K562 (cell line): ENCODE results near the gene C17orf50. TPM values are rescaled to one million over a fixed set of nuclear protein-coding genes. Genes with fewer than 3 reads are reported as not detected.

Experiments used
- ATAC-seq: fragments of 200-7000 bp; cut with Tn5 transposase; 3 replicates; pipeline ENCODE4 v1.9.1; 2020; ENCODE audit warnings: moderate library complexity
- BruUV-seq: library from RNA; stranded (reverse); fragments of 400-500 nt; replicated peaks from 2 replicates; lab custom pipeline; 2021; lab: Mats Ljungman, UMichigan
- CTCF ChIA-PET: fragments of 300-600 bp; formaldehyde crosslinking; extraction: SDS; loops from one replicate; lab custom pipeline; 2021; ENCODE audit warnings: low intra/inter-chr PET ratio; lab: Yijun Ruan, JAX
- POLR2A ChIA-PET: fragments of 300-600, 350-650 bp; sonication (Branson Sonifier 250); formaldehyde crosslinking; extraction: SDS; loops from one replicate; lab custom pipeline; 2021; ENCODE audit warnings: antibody characterized with exemption, inconsistent platforms; lab: Yijun Ruan, JAX
- DNase-seq, 4 experiments: peaks; one replicate each; pipeline versions ENCODE4 v3.0.0 to v3.0.0-alpha.2; 2011 to 2018; ENCODE audit warnings: low spot score in 3 of 4, mixed read lengths in 3 of 4; ENCODE audit errors: extremely low read depth in 1 of 4
- FAIRE-seq: peaks from 2 replicates; lab custom pipeline; 2011; peaks lifted over from hg19 to GRCh38; lab: Jason Lieb, UNC
- H2AFZ ChIP-seq: 2 replicates; pipeline ENCODE4 v1.6.0; 2011; ENCODE audit warnings: low read depth, low read length, control low read depth, inconsistent platforms
- H3K27ac ChIP-seq: fragments of 200-600 bp; 3 replicates; pipeline ENCODE4 v1.8.0; 2011; ENCODE audit warnings: low read depth, mild to moderate bottlenecking, control low read depth, inconsistent platforms, low read length, moderate library complexity, mixed read lengths; ENCODE audit errors: extremely low read depth
- H3K27me3 ChIP-seq, 2 experiments: fragments of 300-600 bp in 1 of 2; 2 replicates in 1 of 2; 3 replicates in 1 of 2; pipeline versions ENCODE4 v1.6.0 to v1.8.0; 2011; ENCODE audit warnings: inconsistent platforms in 2 of 2, low read length in 2 of 2, mild to moderate bottlenecking in 1 of 2, mixed read lengths in 1 of 2, moderate library complexity in 1 of 2; ENCODE audit not compliant: control insufficient read depth in 2 of 2, insufficient read depth in 2 of 2
- H3K36me3 ChIP-seq: fragments of 300-600 bp; 3 replicates; pipeline ENCODE4 v1.8.0; 2011; ENCODE audit warnings: mild to moderate bottlenecking, low read length, inconsistent platforms; ENCODE audit not compliant: control insufficient read depth, insufficient read depth
- H3K4me1 ChIP-seq, 2 experiments: fragments of 200-600 bp in 1 of 2; replicated peaks in 1 of 2; 2 replicates in 1 of 2; 3 replicates in 1 of 2; pipeline versions ENCODE4 v1.5.1 to v1.8.0; 2011; ENCODE audit warnings: inconsistent platforms in 2 of 2, low read length in 2 of 2, mild to moderate bottlenecking in 1 of 2, mixed read lengths in 1 of 2, moderate library complexity in 1 of 2; ENCODE audit not compliant: control insufficient read depth in 2 of 2, insufficient read depth in 2 of 2
- H3K4me2 ChIP-seq: 2 replicates; pipeline ENCODE4 v1.6.1; 2011; ENCODE audit warnings: low read length, control low read depth, inconsistent platforms, mixed read lengths; ENCODE audit not compliant: insufficient read depth
- H3K4me3 ChIP-seq: fragments of 200-600 bp; sonication (generic), shearing (Covaris generic); 2 replicates; pipeline ENCODE4 v1.5.1; 2016; ENCODE audit warnings: control low read depth, inconsistent platforms
- H3K79me2 ChIP-seq: fragments of 200-600 bp; 3 replicates; pipeline ENCODE4 v1.8.0; 2011; ENCODE audit warnings: low read length, inconsistent platforms; ENCODE audit not compliant: control insufficient read depth, insufficient read depth
- H3K9ac ChIP-seq, 2 experiments: 2 replicates each; pipeline versions ENCODE4 v1.6.0 to v1.6.1; 2011; ENCODE audit warnings: low read depth in 2 of 2, low read length in 2 of 2, control low read depth in 1 of 2, inconsistent platforms in 1 of 2, mild to moderate bottlenecking in 1 of 2, mixed read lengths in 1 of 2; ENCODE audit not compliant: insufficient read depth in 1 of 2
- H3K9me1 ChIP-seq: one replicate; pipeline ENCODE4 v1.6.0; 2011; ENCODE audit warnings: inconsistent platforms, mild to moderate bottlenecking, low read length, moderate library complexity; ENCODE audit not compliant: control insufficient read depth, insufficient read depth
- H3K9me3 ChIP-seq: replicated peaks from 2 replicates; pipeline ENCODE4 v1.5.1; 2011; ENCODE audit warnings: low read depth, low read length, inconsistent platforms; ENCODE audit not compliant: control insufficient read depth, insufficient read depth
- H4K20me1 ChIP-seq: replicated peaks from 2 replicates; pipeline ENCODE4 v1.6.1; 2011; ENCODE audit warnings: low read length, inconsistent platforms, mixed read lengths; ENCODE audit not compliant: control insufficient read depth, insufficient read depth
- WGBS: fragments of 100-300 bp; shearing (Covaris generic); methylation state at CpG from one replicate; pipeline ENCODE4 v1.1.6; 2016; ENCODE audit warnings: low coverage, mixed read lengths; ENCODE audit not compliant: insufficient coverage; ENCODE audit errors: missing lambda C conversion rate; 5-methylcytosine and 5-hydroxymethylcytosine counted together
- in situ Hi-C: fragments of 300-500 bp; cut with MboI; formaldehyde crosslinking; loops from 4 replicates; pipeline ENCODE4 v1.15.0; 2018; ENCODE audit warnings: inconsistent platforms, mixed read lengths
- intact Hi-C: fragments of 100-400 bp; cut with micrococcal nuclease; formaldehyde crosslinking; loops from 2 replicates; pipeline ENCODE4 v1.14.2; 2022
- polyA plus RNA-seq, 8 experiments: library from polyadenylated mRNA; depleted of rRNA in 4 of 8; stranded (reverse) in 5 of 8; unstranded in 3 of 8; fragments of >200 nt; fragmentation: Nextera tagmentation in 2 of 8; fragmentation: Illumina TruSeq in 1 of 8; extraction: Ambion mirVana in 2 of 8; extraction: Trizol in 1 of 8; gene quantifications; 2 replicates each; pipeline versions ENCODE4 v1.2.1 to v1.2.3, GENCODE V29; 2011 to 2014; ENCODE audit warnings: inconsistent platforms in 1 of 8, missing spikeins in 1 of 8
- total RNA-seq, 7 experiments: library from RNA; depleted of rRNA in 6 of 7; stranded (reverse); fragments of >200 nt in 6 of 7; fragmentation: Illumina TruSeq in 2 of 7; extraction: Trizol in 2 of 7; gene quantifications; 2 replicates each; pipeline versions ENCODE4 v1.2.1 to v1.2.3, GENCODE V29; 2011 to 2021; ENCODE audit warnings: low replicate concordance in 1 of 7
- TF ChIP-seq, protein P1 (sequence below): sonication (generic); formaldehyde crosslinking; IDR thresholded peaks from 2 replicates; pipeline ENCODE4 v1.8.0; 2023; ENCODE audit warnings: missing genetic modification reagents, mild to moderate bottlenecking, borderline replicate concordance

The C17orf50 gene
- total and polyA plus RNA-seq, 9 of the 15 experiments (the other 6 are each of a cell fraction or from before 2014, with no cell fraction given) = not detected

DNA sequence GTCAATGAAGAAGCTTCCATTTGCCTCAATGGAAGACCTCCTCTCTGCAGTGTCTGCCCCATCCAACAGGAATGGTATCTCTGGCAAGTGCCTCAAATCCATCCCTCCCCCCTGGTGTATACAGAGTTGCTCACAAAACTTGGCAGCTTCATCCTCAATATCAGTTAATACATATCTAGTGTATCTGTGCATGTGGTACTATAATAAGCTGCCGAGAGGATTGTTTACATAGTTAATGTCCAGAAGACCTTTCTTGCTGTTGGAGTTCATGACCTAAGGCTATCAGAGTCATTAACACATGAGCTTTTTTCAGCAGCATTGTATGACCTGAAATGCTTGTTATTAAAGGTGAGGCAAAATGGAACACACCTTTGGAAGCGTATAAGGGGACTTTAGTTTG, 43.2 kb upstream of the C17orf50 start:
- WGBS = 67% methylated on average over 2 of the region's 2 CpGs
- Histone ChIP-seq H3K27me3 (no peaks in the 10 kb centered on the region), H4K20me1 (no peaks in the 10 kb centered on the region), H3K4me1 (no peaks in the 10 kb centered on the region), H3K9me1 (no peaks in the 10 kb centered on the region), H3K9ac (no peak overlapping the region), H3K4me3 (no peak overlapping the region), H2AFZ (no peak overlapping the region), H3K36me3 (peaks cover 94% of the 10 kb centered on the region), H3K4me2 (no peak overlapping the region), H3K27ac (no peak overlapping the region), H3K79me2 (no peaks in the 10 kb centered on the region), H3K9me3 (no peaks in the 10 kb centered on the region)
- BruUV-seq = no TSS peak
- DNase-seq (no peak), ATAC-seq (no peak), FAIRE-seq (no peak)
- in situ Hi-C loops = no loop called here
- ChIA-PET POLR2A (interaction anchor here (1.0 to 1.2 kb wide), 3 partner anchors 11 to 93 kb away, joined by 3 to 4 read pairs (median 3); no protein-coding TSS in a partner anchor), CTCF (no interaction called here)
- intact Hi-C loops = no loop called here
- TF ChIP-seq, protein P1, sequence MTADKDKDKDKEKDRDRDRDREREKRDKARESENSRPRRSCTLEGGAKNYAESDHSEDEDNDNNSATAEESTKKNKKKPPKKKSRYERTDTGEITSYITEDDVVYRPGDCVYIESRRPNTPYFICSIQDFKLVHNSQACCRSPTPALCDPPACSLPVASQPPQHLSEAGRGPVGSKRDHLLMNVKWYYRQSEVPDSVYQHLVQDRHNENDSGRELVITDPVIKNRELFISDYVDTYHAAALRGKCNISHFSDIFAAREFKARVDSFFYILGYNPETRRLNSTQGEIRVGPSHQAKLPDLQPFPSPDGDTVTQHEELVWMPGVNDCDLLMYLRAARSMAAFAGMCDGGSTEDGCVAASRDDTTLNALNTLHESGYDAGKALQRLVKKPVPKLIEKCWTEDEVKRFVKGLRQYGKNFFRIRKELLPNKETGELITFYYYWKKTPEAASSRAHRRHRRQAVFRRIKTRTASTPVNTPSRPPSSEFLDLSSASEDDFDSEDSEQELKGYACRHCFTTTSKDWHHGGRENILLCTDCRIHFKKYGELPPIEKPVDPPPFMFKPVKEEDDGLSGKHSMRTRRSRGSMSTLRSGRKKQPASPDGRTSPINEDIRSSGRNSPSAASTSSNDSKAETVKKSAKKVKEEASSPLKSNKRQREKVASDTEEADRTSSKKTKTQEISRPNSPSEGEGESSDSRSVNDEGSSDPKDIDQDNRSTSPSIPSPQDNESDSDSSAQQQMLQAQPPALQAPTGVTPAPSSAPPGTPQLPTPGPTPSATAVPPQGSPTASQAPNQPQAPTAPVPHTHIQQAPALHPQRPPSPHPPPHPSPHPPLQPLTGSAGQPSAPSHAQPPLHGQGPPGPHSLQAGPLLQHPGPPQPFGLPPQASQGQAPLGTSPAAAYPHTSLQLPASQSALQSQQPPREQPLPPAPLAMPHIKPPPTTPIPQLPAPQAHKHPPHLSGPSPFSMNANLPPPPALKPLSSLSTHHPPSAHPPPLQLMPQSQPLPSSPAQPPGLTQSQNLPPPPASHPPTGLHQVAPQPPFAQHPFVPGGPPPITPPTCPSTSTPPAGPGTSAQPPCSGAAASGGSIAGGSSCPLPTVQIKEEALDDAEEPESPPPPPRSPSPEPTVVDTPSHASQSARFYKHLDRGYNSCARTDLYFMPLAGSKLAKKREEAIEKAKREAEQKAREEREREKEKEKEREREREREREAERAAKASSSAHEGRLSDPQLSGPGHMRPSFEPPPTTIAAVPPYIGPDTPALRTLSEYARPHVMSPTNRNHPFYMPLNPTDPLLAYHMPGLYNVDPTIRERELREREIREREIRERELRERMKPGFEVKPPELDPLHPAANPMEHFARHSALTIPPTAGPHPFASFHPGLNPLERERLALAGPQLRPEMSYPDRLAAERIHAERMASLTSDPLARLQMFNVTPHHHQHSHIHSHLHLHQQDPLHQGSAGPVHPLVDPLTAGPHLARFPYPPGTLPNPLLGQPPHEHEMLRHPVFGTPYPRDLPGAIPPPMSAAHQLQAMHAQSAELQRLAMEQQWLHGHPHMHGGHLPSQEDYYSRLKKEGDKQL (CRISPR knock-in tag) = no peak
